SU-DHL-6 (cell line): Measurements from ENCODE around the gene STARD4.

Source experiments
- H2AFZ ChIP-seq: fragments of 200-600 bp; sonication (generic); 2 replicates; pipeline ENCODE4 v1.6.1; 2014; ENCODE audit warnings: low read depth, mild to moderate bottlenecking, moderate library complexity, mixed read lengths, antibody characterized with exemption, low read length; ENCODE audit not compliant: severe bottlenecking
- H3F3A ChIP-seq: fragments of 200-600 bp; shearing (Covaris generic); 2 replicates; pipeline ENCODE4 v1.6.0; 2016; ENCODE audit warnings: antibody characterized with exemption, mild to moderate bottlenecking; ENCODE audit not compliant: insufficient read depth
- H3K27ac ChIP-seq: fragments of 200-600 bp; sonication (generic); 2 replicates; pipeline ENCODE4 v1.5.1; 2016; ENCODE audit warnings: low read depth, mild to moderate bottlenecking, low read length, moderate library complexity, mixed read lengths
- H3K27me3 ChIP-seq: fragments of 200-600 bp; sonication (generic), shearing (Covaris generic); 2 replicates; pipeline ENCODE4 v1.6.0; 2014; ENCODE audit warnings: mild to moderate bottlenecking, low read length
- H3K36me3 ChIP-seq: fragments of 200-600 bp; sonication (generic); 2 replicates; pipeline ENCODE4 v1.6.1; 2014; ENCODE audit warnings: mild to moderate bottlenecking, low read length, mixed read lengths
- H3K4me2 ChIP-seq: fragments of 300-600, 200-600 bp; shearing (Covaris generic), sonication (generic); 2 replicates; pipeline ENCODE4 v1.6.0; 2014; ENCODE audit warnings: low read length, low read depth, mild to moderate bottlenecking; ENCODE audit not compliant: poor library complexity, severe bottlenecking
- H3K4me3 ChIP-seq: fragments of 200-600 bp; sonication (generic); 2 replicates; pipeline ENCODE4 v1.5.1; 2014; ENCODE audit warnings: antibody characterized with exemption, low read length, mild to moderate bottlenecking, mixed read lengths; ENCODE audit not compliant: insufficient read depth, poor library complexity, severe bottlenecking
- H3K79me2 ChIP-seq: fragments of 200-600 bp; sonication (generic); 2 replicates; pipeline ENCODE4 v1.6.1; 2014; ENCODE audit warnings: mild to moderate bottlenecking, low read length, moderate library complexity; ENCODE audit not compliant: insufficient read depth
- H3K9ac ChIP-seq: fragments of 200-600 bp; sonication (generic); 2 replicates; pipeline ENCODE4 v1.7.0; 2014; ENCODE audit warnings: mild to moderate bottlenecking, low read length
- H3K9me2 ChIP-seq: fragments of 200-600 bp; sonication (generic); replicated peaks from 2 replicates; pipeline ENCODE4 v1.6.1; 2014; ENCODE audit warnings: low read length; ENCODE audit not compliant: insufficient read depth
- H3K9me3 ChIP-seq: fragments of 200-600 bp; sonication (generic); 2 replicates; pipeline ENCODE4 v1.6.1; 2014; ENCODE audit warnings: low read length, mixed read lengths; ENCODE audit not compliant: insufficient read depth
- H4K20me1 ChIP-seq: fragments of 200-600 bp; sonication (generic); 2 replicates; pipeline ENCODE4 v1.6.1; 2014; ENCODE audit warnings: low read depth, mild to moderate bottlenecking, antibody characterized with exemption, low read length, moderate library complexity, mixed read lengths
- CTCF ChIP-seq: fragments of 200-600 bp; sonication (generic); IDR thresholded peaks from one replicate; pipeline ENCODE4 v1.5.1; 2017; ENCODE audit warnings: antibody characterized with exemption, mild to moderate bottlenecking, low read length, moderate library complexity; ENCODE audit not compliant: insufficient read depth, poor library complexity, severe bottlenecking
- EZH2phosphoT487 ChIP-seq: fragments of 200-600 bp; sonication (generic), shearing (Covaris generic); conservative IDR thresholded peaks from 2 replicates; pipeline ENCODE4 v1.6.1; 2018; ENCODE audit warnings: mild to moderate bottlenecking, antibody characterized with exemption, low read length, moderate library complexity, mixed read lengths

The STARD4 gene

GRCh38 chr5:111553868-111554267, 41.5 kb upstream of the STARD4 start:
- no peak overlapping the region for H2AFZ ChIP-seq
- H3K27me3 ChIP-seq: no peaks in the 10 kb centered on the region
- H3K4me3 ChIP-seq: no peak overlapping the region
- no peaks in the 10 kb centered on the region for H3K79me2 ChIP-seq
- H3K9me3 ChIP-seq: no peaks in the 10 kb centered on the region
- TF ChIP-seq EZH2phosphoT487 (no peak), CTCF (no peak)
- no peak overlapping the region for H3K9ac ChIP-seq
- no peaks in the 10 kb centered on the region for H3K36me3 ChIP-seq
- H3F3A ChIP-seq: no peaks in the 10 kb centered on the region
- no peak overlapping the region for H3K4me2 ChIP-seq
- H3K9me2 ChIP-seq: no peaks in the 10 kb centered on the region
- no peaks in the 10 kb centered on the region for H4K20me1 ChIP-seq
- H3K27ac ChIP-seq: no peak overlapping the region

- no peaks in the 10 kb centered on the region for H3K36me3 ChIP-seq
- no peaks in the 10 kb centered on the region for H3K79me2 ChIP-seq
- TF ChIP-seq EZH2phosphoT487 (0 out of 2 replicates have a peak, but pooled peaks have one; percentile 24), CTCF (no peak)
- no peak overlapping the region for H3K27ac ChIP-seq
- no peaks in the 10 kb centered on the region for H3K9me3 ChIP-seq
- H2AFZ ChIP-seq: no peak overlapping the region
- H4K20me1 ChIP-seq: no peaks in the 10 kb centered on the region
- no peak overlapping the region for H3K4me2 ChIP-seq
- no peaks in the 10 kb centered on the region for H3K27me3 ChIP-seq
- no peak overlapping the region for H3K4me3 ChIP-seq
- H3K9ac ChIP-seq: no peak overlapping the region
- no peaks in the 10 kb centered on the region for H3F3A ChIP-seq
- no peaks in the 10 kb centered on the region for H3K9me2 ChIP-seq
Measured at GRCh38 chr5:111552896-111553295, 40.6 kb upstream of the STARD4 start.

- H3K27ac ChIP-seq: no peak overlapping the region
- H3F3A ChIP-seq: no peaks in the 10 kb centered on the region
- H4K20me1 ChIP-seq: no peaks in the 10 kb centered on the region
- H3K4me2 ChIP-seq: no peak overlapping the region
- no peaks in the 10 kb centered on the region for H3K27me3 ChIP-seq
- no peaks in the 10 kb centered on the region for H3K9me3 ChIP-seq
- no peak for TF ChIP-seq EZH2phosphoT487
- no peak for TF ChIP-seq CTCF
- H3K36me3 ChIP-seq: no peaks in the 10 kb centered on the region
- H2AFZ ChIP-seq: no peak overlapping the region
- H3K4me3 ChIP-seq: no peak overlapping the region
- no peaks in the 10 kb centered on the region for H3K79me2 ChIP-seq
- H3K9me2 ChIP-seq: no peaks in the 10 kb centered on the region
- no peak overlapping the region for H3K9ac ChIP-seq
Measured at GRCh38 chr5:111552492-111552891, 40.2 kb upstream of the STARD4 start.
